H1 (cell line): ENCODE data around the gene TRIM28. TPM values are rescaled to one million over a fixed set of nuclear protein-coding genes. Genes with fewer than 3 reads are reported as not detected.
A peak's percentile ranks its signal among the peaks of the same experiment; 100 is the strongest.

Source experiments
- ATF3 ChIP-seq: IDR thresholded peaks from 2 replicates; pipeline ENCODE4 v1.6.1; 2011; ENCODE audit warnings: low read depth, mild to moderate bottlenecking, low read length; ENCODE audit not compliant: insufficient read depth
- CHD7 ChIP-seq: fragments of 300-600 bp; sonication (generic); IDR thresholded peaks from 2 replicates; pipeline ENCODE4 v1.7.1; 2012; ENCODE audit warnings: low read length, moderate library complexity, mild to moderate bottlenecking, inconsistent platforms; ENCODE audit not compliant: insufficient replicate concordance
- GABPA ChIP-seq: IDR thresholded peaks from 2 replicates; pipeline ENCODE4 v1.6.1; 2011; ENCODE audit warnings: mild to moderate bottlenecking, low read length, moderate library complexity, borderline replicate concordance; ENCODE audit not compliant: insufficient read depth
- GTF2F1 ChIP-seq: IDR thresholded peaks from 2 replicates; pipeline ENCODE4 v1.6.1; 2012; ENCODE audit warnings: low read depth, low read length, improper control_type of control experiment, borderline replicate concordance
- KDM5A ChIP-seq: fragments of 200-600 bp; IDR thresholded peaks from 2 replicates; pipeline ENCODE4 v1.7.1; 2012; ENCODE audit warnings: mild to moderate bottlenecking, low read length, inconsistent platforms, mixed read lengths
- PHF8 ChIP-seq: fragments of 200-600 bp; sonication (generic); conservative IDR thresholded peaks from 2 replicates; pipeline ENCODE4 v1.7.1; 2012; ENCODE audit warnings: low read depth, mild to moderate bottlenecking, inconsistent platforms, low read length, moderate library complexity
- ZNF274 ChIP-seq: IDR thresholded peaks from 2 replicates; pipeline ENCODE4 v1.7.0; 2012; ENCODE audit warnings: low read length, borderline replicate concordance; ENCODE audit errors: extremely low read depth
- polyA plus RNA-seq, 7 experiments: library from polyadenylated mRNA; depleted of rRNA in 3 of 7; stranded (reverse) in 5 of 7; unstranded in 2 of 7; fragments of >200 nt in 5 of 7; fragments of 200-250 nt in 2 of 7; gene quantifications; 1 replicate in 5 of 7; 2 replicates in 1 of 7; 4 replicates in 1 of 7; pipeline versions ENCODE4 v1.2.1 to v1.2.3, GENCODE V29; 2011 to 2013; ENCODE audit warnings: missing spikeins in 2 of 7, mixed read lengths in 2 of 7
- total RNA-seq: library from RNA; stranded (reverse); fragmentation: NEBNext Ultra II Directional; extraction: Animal tissue kit (Norgen Biotek cat#: 25700); gene quantifications from 2 replicates; pipeline ENCODE4 v1.2.1, GENCODE V29; 2021

TRIM28 gene
- total and polyA plus RNA-seq, 2 of the 8 experiments (the other 6 are each of a cell fraction or from before 2014, with no cell fraction given): 1,433 to 1,442 TPM

- TF ChIP-seq ZNF274 (no peak), KDM5A (peak; percentile 87; the same call in 1 of the 2 replicates), CHD7 (no peak), ATF3 (no peak), GTF2F1 (no peak), GABPA (peak; percentile 98), PHF8 (peak; percentile 38; the same call in 1 of the 2 replicates)
Measured at GRCh38 chr19:58499021-58499927, 44.6 kb upstream of the TRIM28 start (continued).
